HG02588 (cell line): ENCODE data around the gene PEA15.

Experiments
- ATAC-seq: cut with Tn5 transposase; IDR thresholded peaks from one replicate; pipeline ENCODE4 v1.9.1; 2021; ENCODE audit warnings: mild to moderate bottlenecking, moderate library complexity; ENCODE audit not compliant: unreplicated experiment

Gene PEA15

DNA sequence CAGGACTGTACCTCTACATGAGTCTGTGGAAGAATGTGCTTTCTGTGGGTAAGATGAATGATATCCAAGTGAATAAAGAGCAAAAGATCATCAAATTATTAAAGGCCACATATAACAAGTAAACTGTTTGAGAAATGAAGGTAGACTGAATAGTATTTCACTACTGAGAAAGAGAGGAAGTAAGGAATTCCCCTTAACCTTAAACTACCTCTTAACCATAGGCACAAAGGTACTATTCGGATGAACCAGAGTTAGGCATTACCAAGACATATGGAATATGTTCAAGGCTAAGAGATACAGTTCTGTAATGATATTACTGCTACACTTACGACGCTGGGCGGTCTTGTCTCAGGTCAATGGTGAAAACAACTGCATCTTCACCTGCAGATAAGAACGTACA lies 31.6 kb downstream of the PEA15 start:
- ATAC-seq, result no peak

DNA sequence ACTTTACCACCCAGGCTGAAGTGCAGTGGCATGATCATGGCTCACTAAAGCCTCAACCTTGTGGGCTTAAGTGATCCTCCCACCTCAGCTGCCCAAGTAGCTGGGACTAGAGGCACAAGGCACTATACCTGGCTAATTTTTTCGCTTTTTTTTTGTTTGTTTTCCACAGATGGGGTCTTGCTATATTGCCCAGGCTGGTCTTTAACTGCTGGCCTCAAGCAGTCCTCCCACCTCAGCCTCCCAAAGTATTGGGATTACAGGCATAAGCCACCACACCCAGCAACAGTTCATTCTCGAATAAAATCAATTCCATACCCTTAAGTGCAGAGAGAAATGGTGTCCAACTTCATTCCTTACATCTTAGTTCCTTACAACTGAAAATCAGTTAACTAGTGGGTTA lies 32.4 kb downstream of the PEA15 start:
- ATAC-seq, result no peak

DNA sequence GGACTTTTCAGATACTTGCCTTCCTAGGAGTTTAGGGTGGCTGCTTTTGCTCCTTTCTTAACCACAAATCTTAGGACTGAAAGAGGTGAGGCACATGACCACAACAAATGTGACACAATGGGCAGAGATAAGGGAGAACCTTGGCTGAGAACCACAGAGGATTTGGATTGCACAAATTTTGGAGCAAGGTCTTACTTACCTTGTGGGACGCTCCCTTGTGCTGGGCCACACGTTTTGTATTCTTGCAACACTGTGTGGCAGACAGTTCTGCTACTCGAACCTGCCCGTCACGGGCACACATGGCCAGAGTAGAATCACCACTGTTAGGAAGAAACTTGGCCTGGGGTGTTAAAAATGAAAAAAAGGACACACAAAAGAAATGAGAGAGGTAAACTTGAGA lies 33.2 kb downstream of the PEA15 start:
- no peak for ATAC-seq

DNA sequence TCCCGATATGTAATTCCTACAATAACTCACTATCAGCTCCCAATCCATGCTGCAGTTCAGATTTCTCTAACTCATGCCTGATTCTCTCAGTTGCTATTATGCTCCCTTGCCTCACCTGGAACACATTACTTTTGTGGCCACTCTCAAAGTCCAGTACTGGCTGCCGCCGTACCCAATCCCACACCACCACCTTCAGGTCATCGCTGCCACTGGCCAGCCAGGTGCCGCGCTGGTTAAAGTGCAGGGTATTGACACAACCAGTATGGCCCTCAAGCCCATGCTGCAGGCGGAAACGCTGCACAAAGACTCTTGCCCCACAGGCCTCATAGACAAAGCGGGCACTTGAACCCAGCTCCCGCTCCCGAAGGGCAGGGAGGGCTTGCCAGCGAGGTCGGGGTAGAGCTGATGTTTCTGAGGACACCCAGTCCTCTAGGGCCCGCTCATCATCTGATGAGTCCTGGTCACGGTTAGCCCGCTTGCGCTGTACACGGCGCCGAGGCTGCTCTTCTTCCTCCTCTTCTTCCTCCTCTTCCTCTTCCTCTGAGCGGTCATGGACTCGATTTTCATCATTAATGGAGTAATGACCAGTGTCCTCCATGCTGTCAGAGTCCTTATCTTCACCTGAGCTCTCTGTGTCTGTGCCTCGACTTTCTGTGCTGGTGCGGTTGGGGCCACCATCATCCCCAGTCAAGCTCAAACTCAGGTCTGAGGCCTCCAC lies 34.6 kb downstream of the PEA15 start:
- ATAC-seq, result no peak

DNA sequence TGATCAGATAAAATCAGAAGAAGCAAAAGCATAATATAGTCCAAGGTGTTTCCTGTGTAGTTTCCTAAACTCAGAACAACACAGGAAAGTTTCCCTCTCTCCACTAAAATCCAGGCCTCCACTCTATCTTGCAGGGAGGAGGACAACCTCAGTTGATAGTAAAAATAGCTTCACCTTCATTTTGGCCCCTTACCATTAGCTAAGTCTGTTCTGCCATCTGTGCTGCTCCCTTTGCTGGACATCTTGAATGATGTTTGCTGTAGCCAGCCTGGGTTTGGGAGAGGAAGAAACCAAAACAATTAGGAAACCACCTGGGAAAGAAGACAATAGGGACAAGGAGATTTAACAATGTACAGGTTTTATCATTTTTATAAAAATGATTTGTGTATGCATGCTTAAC lies 38.6 kb downstream of the PEA15 start:
- ATAC-seq, result no peak

- no peak for ATAC-seq
Measured at GRCh38 chr1:160244209-160244608, 39.0 kb downstream of the PEA15 start.

DNA sequence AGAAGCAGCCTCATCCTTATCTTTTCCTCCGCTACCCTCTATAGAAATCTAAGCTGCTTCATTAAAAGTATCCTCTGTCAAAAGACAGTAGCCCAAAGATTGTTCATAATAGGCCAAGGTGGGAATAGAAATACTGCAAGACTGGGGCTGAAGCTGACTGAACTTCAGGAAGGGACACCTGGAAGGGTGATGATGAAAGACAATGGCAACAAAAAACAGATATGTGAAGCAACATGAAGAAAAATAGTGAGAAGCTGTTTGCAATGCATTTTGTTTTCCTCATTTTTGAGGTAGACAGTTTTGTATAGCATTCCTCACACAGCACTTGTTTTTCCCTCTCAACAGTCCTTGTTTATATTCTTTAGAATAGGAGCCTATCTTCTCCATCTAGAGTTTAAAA lies 40.2 kb downstream of the PEA15 start:
- no peak for ATAC-seq

GRCh38 chr1:160247053-160247452 lies 41.9 kb downstream of the PEA15 start:
- ATAC-seq, result no peak

DNA sequence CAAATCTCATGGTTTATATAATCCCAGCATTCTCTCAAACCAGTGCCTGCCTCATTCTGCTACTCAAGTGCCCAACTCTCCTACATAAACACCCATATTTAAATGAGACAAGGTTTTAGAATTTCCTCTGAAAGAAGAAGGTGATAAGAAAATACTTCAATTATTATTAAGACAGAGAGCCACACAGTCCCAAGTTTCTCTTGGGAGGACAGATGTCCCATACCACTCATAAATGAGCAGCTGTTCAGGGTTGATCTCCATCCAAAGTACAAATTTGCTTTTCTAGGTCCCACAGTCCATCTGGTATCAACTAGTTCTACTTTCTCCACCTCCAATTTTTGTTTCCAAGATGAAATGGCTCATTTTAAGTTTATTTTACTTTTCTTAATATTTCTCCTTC lies 45.8 kb downstream of the PEA15 start:
- no peak for ATAC-seq

DNA sequence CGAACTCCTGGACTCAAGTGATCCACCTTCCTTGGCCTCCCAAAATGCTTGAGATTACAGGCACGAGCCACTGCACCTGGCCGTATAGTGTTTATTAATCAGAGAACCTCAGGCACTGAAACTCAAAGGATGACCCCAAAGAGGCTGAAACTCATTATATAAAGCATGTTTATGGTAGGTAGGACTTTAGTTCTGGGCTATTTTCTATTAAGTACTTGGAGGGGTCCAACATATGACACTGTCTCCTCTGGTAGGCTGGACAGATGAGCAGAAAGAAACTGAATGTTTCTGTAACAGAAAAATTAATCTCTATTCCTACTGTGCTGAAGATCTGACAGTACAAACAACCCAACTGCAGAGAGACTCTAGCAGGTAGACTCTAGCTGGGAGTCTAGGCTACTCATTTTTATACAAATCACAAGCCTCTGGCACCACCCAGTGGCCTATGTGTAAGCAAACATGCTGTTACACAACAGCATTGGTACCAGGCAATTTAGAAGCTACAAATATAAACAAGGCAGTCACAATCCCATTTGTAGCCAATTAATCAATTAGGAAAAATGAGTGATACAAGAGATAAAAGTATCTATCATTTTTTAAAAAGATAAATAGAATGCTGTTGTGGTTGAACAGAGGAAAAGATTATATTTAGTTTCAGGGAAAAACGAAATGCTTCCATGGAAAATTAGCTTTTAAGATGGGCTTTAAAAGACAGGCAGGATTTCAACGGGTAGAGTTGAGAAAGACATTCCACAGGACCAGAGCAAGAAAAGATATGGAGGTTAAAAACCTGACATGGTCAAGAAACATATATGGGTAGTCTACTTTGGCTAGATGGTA lies 46.7 kb downstream of the PEA15 start:
- peak; percentile 54 for ATAC-seq

- ATAC-seq, result no peak
Measured at GRCh38 chr1:160255781-160256300, 50.7 kb downstream of the PEA15 start.

- ATAC-seq, result no peak
Measured at GRCh38 chr1:160256396-160257046, 51.3 kb downstream of the PEA15 start.

- ATAC-seq, result no peak
Measured at GRCh38 chr1:160257411-160258015, 52.3 kb downstream of the PEA15 start.

DNA sequence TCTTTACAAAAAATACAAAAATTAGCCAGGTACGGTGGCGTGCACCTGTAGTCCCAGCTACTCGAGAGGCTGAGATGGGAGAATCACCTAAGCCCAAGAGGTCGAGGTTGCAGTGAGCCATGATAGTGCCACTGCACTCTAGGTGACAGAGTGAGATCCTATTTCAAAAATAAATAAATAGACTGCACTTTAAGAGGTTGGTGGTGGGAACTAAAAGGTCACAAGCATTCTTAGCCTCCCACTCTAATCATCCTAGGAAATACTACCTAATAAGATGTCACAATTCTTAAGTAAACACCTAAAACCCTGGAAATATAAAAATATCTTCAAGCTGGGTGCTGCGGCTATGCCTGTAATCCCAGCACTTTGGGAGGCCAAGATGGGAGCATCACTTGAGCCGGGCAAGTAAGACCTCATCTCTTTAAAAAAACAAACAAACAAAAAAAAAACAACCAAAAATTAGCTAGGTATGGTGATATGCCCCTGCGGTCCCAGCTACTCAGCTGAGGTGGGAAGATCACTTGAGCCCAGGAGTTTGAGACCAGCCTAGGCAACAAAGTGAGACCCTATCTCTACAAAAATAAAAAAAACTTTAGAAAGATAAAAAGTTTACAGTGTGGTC lies 53.1 kb downstream of the PEA15 start:
- ATAC-seq, result no peak

DNA sequence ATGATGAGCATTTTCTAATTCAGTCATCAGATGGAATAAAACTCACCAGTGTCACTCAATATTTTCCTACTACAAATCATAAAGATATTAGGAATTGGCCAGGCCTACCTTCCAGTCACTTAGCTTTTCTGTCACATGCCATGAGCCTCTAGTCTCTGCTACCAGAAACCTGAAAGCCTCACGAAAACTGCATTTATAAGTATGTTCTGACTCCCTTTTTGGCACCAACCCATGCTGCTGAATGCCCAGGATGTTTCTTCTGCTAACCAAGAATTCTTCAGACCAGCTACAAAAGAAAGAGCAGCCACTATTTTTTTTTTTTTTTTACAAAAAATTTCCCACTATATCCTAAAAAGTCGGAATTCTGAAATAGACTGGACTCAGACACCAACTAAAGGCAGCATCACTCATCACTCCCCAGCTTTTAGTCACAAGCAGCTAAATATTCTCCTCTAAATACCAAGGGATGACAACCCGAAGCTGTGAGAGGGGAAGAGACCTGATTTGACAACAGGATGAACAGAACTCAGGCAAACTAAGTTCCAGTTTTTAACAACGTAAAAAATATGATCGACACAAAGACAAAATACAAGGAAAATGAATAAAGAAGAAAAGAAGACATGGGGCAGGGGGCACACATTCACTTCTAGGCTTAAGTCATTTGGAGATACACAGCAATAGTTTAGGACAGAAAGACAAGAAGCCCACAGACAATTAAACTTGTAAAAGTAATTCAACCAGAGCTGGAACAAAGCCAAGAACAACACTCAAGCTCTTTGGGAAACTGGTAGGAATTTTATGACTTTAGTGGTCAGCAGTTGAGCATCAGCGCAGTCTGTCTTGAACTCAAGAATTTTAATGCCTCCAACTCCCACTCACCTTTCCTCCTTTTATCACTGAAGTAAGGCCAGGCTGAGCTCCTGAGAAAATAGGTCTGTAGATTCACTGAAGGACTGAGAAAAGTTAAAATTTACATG lies 55.5 kb downstream of the PEA15 start:
- ATAC-seq, result no peak

- peak; percentile 40 for ATAC-seq
Measured at GRCh38 chr1:160261556-160261892, 56.3 kb downstream of the PEA15 start.

DNA sequence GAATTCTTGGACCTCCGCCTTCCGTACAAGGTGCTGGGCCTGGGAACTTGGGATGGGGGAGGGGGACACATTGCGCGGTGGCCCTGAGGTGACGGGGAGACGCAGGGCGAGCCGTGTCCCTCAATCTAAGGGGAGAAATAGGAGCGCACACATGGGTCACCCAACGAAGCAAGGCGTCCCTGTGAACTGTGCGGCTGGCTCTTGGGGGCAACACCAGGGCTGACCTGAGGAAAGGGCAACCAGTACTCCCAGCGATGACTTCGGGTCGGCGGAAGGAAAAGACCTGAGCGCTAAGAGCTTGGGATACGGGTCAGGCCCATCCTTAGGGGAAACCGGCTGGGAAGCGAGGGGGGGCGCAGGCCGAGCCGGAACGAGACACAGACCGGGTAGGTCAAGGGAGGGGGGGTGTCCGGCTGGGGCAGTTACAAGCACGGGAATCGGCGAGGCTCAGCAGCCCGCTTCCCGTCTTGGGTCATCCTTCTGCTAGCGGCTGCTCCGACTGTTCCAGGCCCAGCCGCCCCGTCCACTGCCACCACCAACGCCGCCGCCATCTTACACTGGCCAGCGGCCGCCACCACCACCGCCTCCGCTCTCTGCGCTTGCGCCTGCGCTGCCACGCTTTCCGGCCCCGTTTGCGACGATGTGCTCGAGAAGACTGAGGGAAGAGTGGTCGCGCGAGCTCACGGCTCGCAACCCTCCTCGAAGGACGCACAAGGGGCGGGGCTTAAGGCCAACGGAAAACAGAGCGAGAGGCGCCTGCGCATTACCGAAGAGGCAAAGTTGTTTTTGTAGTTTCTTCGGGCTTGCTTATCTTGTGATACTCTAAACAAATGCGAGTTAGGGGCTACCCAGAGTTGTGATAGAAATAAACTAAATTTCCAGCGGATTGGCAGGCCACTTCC lies 57.0 kb downstream of the PEA15 start, which contains the start of gene DCAF8:
TSS of gene DCAF8 (minus strand) at position 657 of the 902 bp plus-strand sequence. CDS start 18,541 bp downstream, outside the sequence.
- peak; percentile 78 for ATAC-seq

- ATAC-seq, result no peak
Measured at GRCh38 chr1:160264795-160265307, 59.7 kb downstream of the PEA15 start.
